Measurements from ENCODE around the gene AKAP8L.

AKAP8L gene

GRCh38 chr19:15418579-15419412 lies at the start of gene AKAP8L:
Gene AKAP8L (minus strand): TSS chr19:15418988. CDS start chr19:15418923, 65 bp downstream.
- H3K4me3 ChIP-seq (ENCODE audit: low read depth, low read length): peak within 1 kb of the TSS; percentile 96
- ChIA-PET CTCF (interaction anchor here (0.6 to 3.9 kb wide), 15 partner anchors 9 to 659 kb away, joined by 3 to 39 read pairs (median 5); partner anchors contain the start of gene AKAP8), POLR2A (interaction anchor here (0.9 to 3.2 kb wide), 10 partner anchors 9 to 266 kb away, joined by 3 to 44 read pairs (median 8); partner anchors contain the start of gene AKAP8)
- TF ChIP-seq, protein P1, sequence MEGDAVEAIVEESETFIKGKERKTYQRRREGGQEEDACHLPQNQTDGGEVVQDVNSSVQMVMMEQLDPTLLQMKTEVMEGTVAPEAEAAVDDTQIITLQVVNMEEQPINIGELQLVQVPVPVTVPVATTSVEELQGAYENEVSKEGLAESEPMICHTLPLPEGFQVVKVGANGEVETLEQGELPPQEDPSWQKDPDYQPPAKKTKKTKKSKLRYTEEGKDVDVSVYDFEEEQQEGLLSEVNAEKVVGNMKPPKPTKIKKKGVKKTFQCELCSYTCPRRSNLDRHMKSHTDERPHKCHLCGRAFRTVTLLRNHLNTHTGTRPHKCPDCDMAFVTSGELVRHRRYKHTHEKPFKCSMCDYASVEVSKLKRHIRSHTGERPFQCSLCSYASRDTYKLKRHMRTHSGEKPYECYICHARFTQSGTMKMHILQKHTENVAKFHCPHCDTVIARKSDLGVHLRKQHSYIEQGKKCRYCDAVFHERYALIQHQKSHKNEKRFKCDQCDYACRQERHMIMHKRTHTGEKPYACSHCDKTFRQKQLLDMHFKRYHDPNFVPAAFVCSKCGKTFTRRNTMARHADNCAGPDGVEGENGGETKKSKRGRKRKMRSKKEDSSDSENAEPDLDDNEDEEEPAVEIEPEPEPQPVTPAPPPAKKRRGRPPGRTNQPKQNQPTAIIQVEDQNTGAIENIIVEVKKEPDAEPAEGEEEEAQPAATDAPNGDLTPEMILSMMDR (IDR thresholded peaks at IDR 0.05; ENCODE audit: insufficient read depth, low read length, missing control alignments): peak; percentile 86
- DNase-seq (ENCODE audit: low read depth, low spot score): peak; percentile 98

- POLR2A ChIA-PET: no interaction called here
- TF ChIP-seq, protein P1 (IDR thresholded peaks at IDR 0.05; ENCODE audit: insufficient read depth, low read length, missing control alignments): no peak
- DNase-seq (ENCODE audit: low read depth, low spot score): no peak
- no peak overlapping the region for H3K4me3 ChIP-seq (ENCODE audit: low read depth, low read length)
- CTCF ChIA-PET: interaction anchor here (1.0 to 1.1 kb wide), 3 partner anchors 9 to 14 kb away, joined by 3 read pairs; no protein-coding TSS in a partner anchor
Measured at GRCh38 chr19:15467734-15468214, 49.0 kb upstream of the AKAP8L start.

- H3K4me3 ChIP-seq (ENCODE audit: low read depth, low read length): no peak overlapping the region
- TF ChIP-seq, protein P1 (IDR thresholded peaks at IDR 0.05; ENCODE audit: insufficient read depth, low read length, missing control alignments): no peak
- ChIA-PET CTCF (interaction anchor here (1.0 to 1.1 kb wide), 2 partner anchors 10 to 12 kb away, joined by 3 read pairs; no protein-coding TSS in a partner anchor), POLR2A (no interaction called here)
- no peak for DNase-seq (ENCODE audit: low read depth, low spot score)
Measured at GRCh38 chr19:15466851-15467733, 48.3 kb upstream of the AKAP8L start.

GRCh38 chr19:15464394-15465385 lies 45.9 kb upstream of the AKAP8L start, which contains the start of gene RASAL3:
Gene RASAL3 (minus strand): TSS chr19:15464544. CDS start chr19:15464358, 186 bp downstream.
- DNase-seq (ENCODE audit: low read depth, low spot score): no peak
- H3K4me3 ChIP-seq (ENCODE audit: low read depth, low read length): no peak within 1 kb of the TSS
- ChIA-PET POLR2A (no interaction called here), CTCF (interaction anchor here (1.8 kb wide), 1 partner anchor 12 kb away, joined by 4 read pairs; no protein-coding TSS in a partner anchor)
- TF ChIP-seq, protein P1 (IDR thresholded peaks at IDR 0.05; ENCODE audit: insufficient read depth, low read length, missing control alignments): no peak

DNA sequence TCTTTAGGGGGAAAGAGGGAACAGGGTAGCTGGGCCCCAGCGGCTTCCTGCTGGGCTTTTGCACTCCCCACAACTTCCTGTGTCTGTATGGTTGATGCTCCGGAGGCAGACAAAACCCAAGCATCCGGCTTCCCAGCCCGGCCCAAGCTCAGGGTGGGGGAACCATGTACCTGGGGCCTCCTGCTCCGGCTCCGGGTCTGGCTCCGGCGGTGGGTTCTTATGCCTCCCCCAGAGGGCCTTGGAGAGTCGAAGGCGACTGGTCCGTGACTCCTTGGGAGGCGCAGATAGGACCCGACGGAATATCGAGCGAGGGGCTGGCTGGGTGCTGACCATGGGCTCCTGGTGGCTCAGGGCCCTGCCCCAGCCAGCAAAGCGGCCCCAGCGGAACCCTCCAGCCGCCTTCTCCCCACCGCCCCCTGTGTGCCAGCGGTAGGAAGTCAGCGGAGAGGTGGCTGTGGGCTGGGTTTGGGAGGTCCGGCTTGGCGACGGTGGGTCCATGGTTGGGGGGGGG lies 45.1 kb upstream of the AKAP8L start:
- POLR2A ChIA-PET: no interaction called here
- no peak overlapping the region for H3K4me3 ChIP-seq (ENCODE audit: low read depth, low read length)
- TF ChIP-seq, protein P1 (IDR thresholded peaks at IDR 0.05; ENCODE audit: insufficient read depth, low read length, missing control alignments): no peak
- no peak for DNase-seq (ENCODE audit: low read depth, low spot score)
- CTCF ChIA-PET: no interaction called here

Data from AG04449 (cell line).